GM19395 (cell line): ENCODE data around the gene CEP68.
"Not testable (repeated sequence)": the region's sequence is repeated elsewhere in the genome, so short reads cannot be mapped to it uniquely, and the experiment has no call there.

ENCODE experiments used
- ATAC-seq: cut with Tn5 transposase; IDR thresholded peaks from one replicate; pipeline ENCODE4 v1.9.1; 2021; ENCODE audit warnings: mild to moderate bottlenecking, moderate library complexity; ENCODE audit not compliant: unreplicated experiment

Gene CEP68

DNA sequence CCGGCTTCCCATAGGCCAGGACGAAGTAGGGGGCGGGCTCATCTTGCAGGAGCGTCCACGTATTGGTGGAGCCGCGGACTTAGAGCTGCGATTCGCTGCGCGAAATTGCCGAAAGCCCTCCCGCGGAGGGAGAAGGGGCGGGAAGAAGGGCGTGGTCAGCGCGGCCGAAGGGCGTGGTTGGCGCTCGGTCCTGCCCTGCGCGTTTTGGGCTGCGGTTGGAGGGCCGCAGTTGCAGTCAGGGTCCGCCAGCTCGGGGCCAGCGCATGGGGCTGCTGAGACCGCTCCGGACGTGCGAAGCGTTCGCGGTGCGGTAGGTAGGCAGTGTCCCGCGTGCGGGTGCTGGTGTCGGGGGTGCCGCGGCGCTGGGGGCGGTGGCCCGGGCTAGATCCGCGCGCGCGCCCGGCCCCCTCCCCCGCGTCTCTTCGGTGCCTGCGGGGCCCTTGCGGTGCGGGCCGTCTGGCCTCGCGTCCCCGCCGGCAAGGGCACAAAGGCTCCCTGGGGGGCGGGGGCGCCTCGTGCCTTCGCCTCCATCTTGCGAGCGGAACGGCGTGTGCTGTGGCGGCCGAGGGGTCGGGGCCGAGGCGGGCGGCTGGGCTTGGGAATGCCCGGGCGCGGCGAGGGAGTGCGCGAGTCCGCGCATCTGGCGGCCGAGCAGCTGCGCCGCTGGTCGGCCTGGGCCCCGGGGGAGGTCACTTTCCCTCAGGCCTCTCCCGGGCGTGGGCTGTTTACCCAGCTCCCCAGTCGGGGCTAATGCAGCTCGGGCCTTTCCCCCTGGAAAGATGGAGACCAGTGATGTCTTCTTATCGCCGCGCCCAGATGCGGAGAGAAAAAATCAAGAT is at the start of gene CEP68:
CEP68 (plus strand) TSS at position 202 of the 839 bp plus-strand sequence. CDS start 13,029 bp downstream, outside the sequence.
- peak; percentile 86 for ATAC-seq

DNA sequence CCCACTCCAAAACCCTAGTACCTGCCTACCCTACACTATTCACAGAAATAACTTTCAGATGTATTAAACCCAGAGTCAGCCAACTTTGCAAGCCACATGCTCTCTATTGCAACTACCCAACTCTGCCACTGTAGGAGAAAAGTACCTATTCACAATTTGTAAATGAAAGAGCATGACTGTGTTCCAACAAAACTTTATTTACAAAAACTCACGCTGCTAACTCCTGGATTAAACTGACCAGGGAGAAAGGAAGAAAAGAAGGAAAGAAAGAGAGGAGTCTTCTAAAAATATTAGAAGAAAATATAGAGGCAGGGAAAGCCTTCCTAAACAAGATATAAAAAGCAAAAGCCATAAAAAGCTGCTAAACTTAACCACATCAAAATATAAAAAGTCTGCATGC is 42.4 kb upstream of the CEP68 start:
- no peak for ATAC-seq

DNA sequence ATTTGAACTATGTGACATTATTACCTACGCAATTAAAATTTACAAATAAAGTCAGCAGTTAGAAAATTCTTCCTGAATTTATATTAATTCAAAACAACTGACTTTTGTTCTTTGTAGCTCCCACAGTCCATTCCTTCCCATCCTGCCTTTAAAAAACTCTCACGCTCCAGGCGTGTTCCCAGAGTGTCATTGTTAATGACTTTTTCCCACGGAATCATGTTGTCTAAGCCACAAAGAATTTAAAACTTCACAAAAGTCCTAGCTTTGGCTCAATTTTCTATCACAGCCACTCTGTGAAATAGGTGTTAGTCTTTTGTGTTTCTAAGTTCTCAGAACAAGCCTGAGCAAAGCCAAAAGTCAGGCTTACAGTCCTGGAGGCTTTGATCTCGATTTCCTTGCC is 40.5 kb upstream of the CEP68 start:
- ATAC-seq = no peak

GRCh38 chr2:65016789-65017188 is 39.4 kb upstream of the CEP68 start:
- ATAC-seq = peak; percentile 71

DNA sequence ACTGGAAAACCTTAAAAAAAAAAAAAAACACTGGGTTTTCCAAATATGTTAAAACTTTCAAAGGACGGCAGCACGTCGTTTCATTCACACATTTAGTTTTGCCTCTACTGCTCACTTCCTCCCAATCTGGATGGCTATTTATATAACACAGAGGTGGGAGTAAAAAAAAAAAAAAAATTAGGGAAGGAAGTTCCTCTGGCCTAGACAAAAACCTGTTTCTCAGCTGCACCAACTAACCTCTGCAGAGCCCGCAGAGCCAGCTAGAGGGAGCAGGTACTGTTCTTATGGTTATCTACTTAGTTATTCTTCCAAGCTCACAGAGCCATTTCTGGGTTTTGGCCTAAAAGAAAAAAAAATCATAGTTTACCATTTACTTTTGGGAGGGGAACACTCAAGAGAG is 38.9 kb upstream of the CEP68 start:
- ATAC-seq = no peak

DNA sequence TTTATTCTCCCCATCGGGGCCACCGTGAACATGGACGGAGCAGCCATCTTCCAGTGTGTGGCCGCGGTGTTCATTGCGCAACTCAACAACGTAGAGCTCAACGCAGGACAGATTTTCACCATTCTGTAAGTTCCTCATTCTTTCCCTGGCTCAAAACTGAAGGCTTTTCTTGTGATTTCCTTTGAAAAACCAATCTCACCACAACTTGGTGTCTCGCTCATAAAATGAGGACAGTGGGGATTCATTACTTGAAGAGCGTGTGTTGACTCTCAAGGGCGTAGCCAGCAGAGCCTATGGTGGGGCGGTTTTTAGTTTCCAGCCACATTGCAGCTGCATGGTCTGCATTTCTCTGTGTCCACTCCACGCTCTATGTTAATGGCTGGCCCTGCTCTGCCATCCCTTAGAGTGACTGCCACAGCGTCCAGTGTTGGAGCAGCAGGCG is 38.1 kb upstream of the CEP68 start:
- ATAC-seq = no peak

DNA sequence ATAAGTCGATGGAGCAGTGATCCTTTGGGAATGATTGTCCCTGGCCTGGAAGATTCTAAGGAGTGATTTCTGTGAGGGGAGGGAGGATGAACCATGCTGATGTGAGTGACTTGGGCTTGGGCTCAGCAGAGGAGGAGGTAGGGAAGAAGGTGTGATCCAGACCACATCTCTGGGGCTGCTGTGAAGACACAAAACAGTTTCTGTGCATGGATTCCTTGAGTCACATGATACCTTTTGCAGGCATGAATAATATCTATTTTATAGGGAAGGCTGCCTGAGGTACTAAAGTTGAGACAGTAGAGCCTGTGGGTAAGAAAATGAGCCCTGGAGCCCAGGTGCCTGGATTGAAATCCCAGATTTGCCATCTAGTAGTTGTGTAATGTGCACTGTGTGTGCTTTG is 37.2 kb upstream of the CEP68 start:
- no peak for ATAC-seq

- no peak for ATAC-seq
Measured at GRCh38 chr2:65019675-65020195, 36.5 kb upstream of the CEP68 start.

GRCh38 chr2:65020251-65020650 is 36.0 kb upstream of the CEP68 start:
- not testable (repeated sequence) for ATAC-seq

DNA sequence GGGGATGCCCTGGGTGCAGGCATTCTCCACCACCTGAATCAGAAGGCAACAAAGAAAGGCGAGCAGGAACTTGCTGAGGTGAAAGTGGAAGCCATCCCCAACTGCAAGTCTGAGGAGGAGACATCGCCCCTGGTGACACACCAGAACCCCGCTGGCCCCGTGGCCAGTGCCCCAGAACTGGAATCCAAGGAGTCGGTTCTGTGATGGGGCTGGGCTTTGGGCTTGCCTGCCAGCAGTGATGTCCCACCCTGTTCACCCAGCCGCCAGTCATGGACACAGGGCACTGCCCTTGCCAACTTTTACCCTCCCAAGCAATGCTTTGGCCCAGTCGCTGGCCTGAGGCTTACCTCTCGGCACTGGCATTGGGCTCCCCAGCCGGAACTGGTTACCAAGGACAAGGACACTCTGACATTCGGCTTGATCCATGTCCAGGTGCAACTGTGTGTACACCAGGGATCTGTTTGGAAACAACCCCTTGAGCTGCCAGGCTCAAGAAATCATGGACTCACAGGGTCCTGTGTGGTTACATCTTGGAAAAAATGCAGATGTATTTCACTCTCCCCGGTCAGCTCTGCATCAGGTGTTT is 35.2 kb upstream of the CEP68 start:
- no peak for ATAC-seq

DNA sequence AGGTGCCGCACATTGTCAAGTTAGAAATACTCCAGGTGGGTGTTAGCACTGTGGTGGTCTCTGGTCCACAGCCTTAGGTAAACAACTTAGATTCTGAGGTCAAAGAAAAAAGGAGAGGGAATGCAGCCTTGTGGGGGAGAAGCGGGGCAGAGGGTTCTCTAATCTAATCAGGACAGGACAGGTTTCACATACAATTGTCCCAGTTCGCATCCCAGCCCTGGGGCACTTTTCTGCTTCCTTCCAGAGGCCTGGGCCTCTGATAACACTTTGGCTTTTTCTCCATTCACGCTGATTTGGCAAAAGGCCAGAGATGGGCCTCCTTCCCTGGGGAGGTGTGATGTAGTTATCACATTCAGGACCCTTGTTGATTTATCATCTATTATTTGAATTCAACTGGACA is 34.5 kb upstream of the CEP68 start:
- ATAC-seq = no peak

DNA sequence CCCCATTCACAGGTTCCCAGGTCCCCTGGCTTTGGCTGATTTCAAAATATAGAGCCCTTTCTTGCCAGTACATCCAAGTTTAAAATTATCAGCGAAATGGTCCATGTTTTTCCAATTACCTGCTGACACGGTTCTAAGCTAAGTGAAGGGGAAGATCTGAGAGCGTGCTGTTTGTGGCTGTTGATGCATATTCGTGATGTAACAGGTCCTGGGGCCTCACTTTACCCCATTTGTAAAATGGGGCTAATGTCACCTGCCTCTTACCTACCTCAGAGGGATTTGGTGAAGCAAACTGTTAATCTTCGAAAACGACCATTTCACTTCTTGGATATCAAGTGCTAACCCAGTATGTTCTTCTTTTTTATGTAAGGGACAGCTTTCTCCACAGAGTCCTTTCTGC is 34.0 kb upstream of the CEP68 start:
- ATAC-seq = no peak

- ATAC-seq = no peak
Measured at GRCh38 chr2:65023742-65024141, 32.5 kb upstream of the CEP68 start.

GRCh38 chr2:65024149-65024829 is 31.9 kb upstream of the CEP68 start:
- no peak for ATAC-seq

- ATAC-seq = no peak
Measured at GRCh38 chr2:65025453-65026123, 30.6 kb upstream of the CEP68 start.

GRCh38 chr2:65026154-65026553 is 30.1 kb upstream of the CEP68 start:
- no peak for ATAC-seq

DNA sequence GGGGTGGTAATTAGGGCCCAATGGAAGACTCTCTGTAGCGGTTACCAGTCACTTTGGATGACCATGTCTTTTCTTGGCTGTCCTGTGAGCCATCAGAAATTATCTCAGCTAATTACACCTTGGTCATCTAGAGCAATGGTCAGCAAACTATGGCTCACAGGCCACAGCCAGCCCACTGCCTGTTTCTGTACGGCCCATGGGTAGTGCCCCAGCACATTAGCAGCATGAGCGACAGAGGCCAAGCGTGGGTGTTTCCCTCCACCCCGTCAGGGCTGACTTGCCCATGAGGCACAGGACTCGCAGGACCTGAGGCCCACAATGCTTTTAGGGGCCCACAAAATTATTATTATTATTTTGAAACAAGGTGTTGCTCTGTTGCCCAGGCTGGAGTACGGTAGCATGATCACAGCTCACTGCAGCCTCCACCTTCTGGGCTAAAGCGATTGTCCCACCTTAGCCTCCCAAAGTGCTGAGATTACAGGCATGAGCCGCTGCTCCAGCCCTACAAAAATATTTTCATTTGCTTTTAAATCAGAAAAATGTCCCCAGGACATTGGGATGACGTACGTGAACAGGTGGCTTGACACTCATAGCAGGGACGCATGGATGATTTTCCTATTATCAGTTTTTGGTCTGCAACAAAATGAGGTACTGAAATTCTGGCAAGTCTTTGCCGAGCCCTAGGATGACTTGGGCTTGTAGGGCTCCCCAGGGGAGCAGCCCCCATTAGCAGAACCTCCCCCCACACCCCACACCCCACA is 29.3 kb upstream of the CEP68 start:
- no peak for ATAC-seq

GRCh38 chr2:65027616-65028244 is 28.5 kb upstream of the CEP68 start:
- no peak for ATAC-seq

- no peak for ATAC-seq
Measured at GRCh38 chr2:65030476-65031332, 25.5 kb upstream of the CEP68 start.
